ENCODE measurements around the gene MAP3K7.
A peak's percentile ranks its signal among the peaks of the same experiment; 100 is the strongest.

Gene MAP3K7

DNA sequence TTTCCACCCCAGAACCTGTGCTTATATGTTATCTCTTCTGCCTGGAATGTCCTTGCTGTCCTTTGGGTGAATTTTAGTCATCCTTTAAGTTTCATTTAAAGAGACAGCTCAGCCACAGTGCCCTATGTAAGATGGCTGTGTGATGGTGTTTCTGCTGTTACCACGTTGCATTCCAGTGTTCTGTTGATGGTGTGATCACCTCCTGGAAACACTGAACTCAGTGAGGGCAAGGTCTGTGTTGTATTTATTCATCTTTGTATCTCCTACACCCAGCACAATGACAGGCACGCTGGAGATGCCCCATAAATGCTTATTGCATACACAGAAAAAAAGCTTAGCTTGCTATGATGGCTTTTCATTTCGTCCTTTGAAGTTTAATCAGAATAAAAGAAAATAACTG, 102.5 kb downstream of the MAP3K7 start:
- no peak for DNase-seq (ENCODE audit: low read depth)

- no peak for DNase-seq (ENCODE audit: low read depth)
Observed at GRCh38 chr6:90483956-90484355, 102.9 kb downstream of the MAP3K7 start.

GRCh38 chr6:90483116-90483839, 103.6 kb downstream of the MAP3K7 start:
- peak; percentile 62 for DNase-seq (ENCODE audit: low read depth)

- DNase-seq (ENCODE audit: low read depth), result no peak
Observed at GRCh38 chr6:90480666-90481065, 106.2 kb downstream of the MAP3K7 start.

GRCh38 chr6:90479603-90479926, 107.3 kb downstream of the MAP3K7 start:
- DNase-seq (ENCODE audit: low read depth), result no peak

DNA sequence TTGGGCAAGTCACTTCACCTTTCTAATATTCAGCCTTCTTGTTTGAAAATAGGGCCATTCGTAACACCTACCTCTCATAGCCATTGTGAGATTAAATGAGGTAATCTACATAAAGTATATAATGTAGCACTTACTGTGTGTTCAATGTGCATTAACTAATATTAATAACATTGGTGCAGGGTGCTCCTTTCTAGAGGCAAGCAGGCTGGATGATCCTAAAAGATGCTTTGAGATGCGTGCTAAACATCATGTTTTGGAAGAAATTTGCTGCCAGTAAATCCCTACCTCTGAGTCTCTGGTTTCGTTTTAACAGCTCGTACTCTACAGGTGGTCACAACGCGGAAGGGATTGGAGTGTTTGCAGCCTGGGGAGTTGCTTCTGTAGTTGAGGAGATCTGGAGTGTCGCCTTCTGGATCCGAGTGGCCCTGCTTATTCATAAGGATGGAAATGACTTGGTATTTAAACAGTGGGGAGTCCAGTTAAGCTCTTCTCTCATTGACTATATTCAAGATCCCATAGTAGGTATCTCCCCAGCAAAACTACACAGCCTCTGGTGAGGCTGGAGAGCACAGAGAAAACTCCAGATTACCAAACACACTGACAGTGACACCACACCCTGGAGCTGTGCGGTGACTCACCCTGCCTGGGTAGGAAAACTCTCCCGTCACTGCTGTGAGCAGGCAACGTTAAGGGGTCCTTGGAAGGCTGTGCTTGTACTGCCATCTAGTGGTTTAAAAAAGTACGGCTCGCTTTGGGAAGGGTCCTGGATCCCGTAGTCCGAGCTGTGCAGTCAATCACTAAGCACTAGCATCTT, 107.9 kb downstream of the MAP3K7 start:
- peak; percentile 89 for DNase-seq (ENCODE audit: low read depth)

DNA sequence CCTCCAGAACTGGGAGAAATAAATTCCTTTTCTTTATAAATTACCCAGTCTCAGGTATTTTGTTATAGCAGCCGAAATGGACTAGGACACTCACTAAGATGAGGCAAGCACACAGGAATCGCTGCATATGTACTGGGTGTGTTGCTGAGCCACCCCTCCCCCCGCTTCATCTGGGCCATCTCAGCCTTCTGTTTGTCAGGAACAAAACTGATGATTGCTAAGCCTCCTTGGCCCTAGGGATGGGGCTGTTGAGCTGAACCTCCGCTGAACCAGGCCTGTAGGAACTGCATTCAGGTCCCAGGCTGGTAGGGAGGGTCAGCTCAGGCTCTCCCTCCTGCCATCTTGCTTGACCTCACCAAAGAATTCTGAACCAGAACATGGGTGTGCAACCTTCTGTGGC, 108.6 kb downstream of the MAP3K7 start:
- no peak for DNase-seq (ENCODE audit: low read depth)

GRCh38 chr6:90477366-90477765, 109.5 kb downstream of the MAP3K7 start:
- DNase-seq (ENCODE audit: low read depth), result no peak

- no peak for DNase-seq (ENCODE audit: low read depth)
Observed at GRCh38 chr6:90472716-90473115, 114.2 kb downstream of the MAP3K7 start.

DNA sequence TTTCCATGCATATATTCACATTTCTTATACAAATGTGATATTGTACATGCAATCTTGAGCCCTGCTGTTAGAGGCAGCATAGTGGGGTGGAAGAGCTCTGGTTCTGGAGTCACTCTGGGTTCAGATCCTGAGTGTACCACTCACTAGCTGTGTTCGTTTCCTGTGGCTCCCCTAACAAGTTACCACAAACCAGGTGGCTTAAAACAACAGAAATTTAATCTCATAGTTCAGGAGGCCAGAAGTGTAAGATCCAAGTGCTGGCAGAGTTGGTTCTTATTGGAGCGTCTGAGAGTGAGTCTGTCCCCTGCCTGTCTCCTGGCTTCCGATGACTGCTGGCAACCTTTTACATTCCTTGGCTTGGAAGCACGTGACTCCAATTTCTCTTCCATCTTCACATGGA, 115.6 kb downstream of the MAP3K7 start:
- DNase-seq (ENCODE audit: low read depth), result no peak

DNA sequence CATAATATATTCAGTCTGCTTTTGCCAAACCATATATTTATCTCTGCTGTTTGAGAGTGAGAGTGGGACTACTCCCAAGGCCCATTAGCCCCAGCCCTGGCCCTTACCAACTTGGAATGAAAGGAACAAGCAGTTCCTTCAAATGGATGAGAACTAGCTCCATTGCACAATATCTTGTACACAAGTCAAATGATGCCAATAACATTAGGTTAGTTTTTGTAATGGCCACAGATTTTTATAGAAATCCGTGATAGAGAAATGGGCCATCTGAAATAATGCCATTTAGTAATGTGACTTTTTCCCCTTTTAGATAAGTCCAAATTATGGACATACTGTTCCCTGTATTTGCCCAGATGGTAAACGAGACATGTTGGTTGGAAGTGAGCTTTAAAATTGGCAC, 117.0 kb downstream of the MAP3K7 start:
- DNase-seq (ENCODE audit: low read depth), result peak; percentile 22

- no peak for DNase-seq (ENCODE audit: low read depth)
Observed at GRCh38 chr6:90468859-90469258, 118.0 kb downstream of the MAP3K7 start.

DNA sequence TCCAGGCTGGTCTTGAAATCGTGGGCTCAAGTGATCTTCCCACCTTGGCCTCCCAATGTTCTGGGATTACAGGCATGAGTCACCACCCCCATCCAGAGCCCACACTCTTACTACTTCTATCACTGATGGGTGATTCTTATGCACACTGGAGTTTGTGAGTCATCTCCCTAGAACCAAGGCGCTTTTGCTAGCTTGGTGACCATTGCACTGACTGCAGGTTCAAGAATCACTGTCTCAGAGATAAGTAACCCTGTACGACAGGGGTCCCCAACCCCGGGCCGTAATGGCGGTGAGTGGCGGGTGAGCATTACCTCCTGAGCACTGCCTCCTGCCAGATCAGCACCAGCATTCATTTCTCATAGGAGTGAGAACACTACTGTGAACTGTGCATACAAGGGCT, 118.8 kb downstream of the MAP3K7 start:
- no peak for DNase-seq (ENCODE audit: low read depth)

DNA sequence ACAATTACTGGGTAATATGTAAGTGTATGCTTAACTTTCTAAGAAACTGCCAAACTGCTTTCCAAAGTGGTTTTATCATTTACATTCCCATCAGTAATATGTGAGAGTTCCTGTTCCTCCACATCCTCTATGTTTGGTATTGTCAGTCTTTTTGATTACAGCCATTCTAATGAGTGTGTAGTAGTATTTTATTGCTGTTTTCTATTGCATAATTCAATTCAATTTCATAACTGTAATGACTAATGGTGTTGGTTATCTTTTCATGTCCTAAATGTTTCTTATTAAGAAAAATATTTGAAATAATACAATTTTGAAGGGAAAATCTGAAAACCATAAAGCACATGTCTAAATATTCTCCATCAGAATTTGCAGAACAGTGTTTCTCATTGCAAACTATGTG, 119.3 kb downstream of the MAP3K7 start:
- DNase-seq (ENCODE audit: low read depth), result no peak

DNA sequence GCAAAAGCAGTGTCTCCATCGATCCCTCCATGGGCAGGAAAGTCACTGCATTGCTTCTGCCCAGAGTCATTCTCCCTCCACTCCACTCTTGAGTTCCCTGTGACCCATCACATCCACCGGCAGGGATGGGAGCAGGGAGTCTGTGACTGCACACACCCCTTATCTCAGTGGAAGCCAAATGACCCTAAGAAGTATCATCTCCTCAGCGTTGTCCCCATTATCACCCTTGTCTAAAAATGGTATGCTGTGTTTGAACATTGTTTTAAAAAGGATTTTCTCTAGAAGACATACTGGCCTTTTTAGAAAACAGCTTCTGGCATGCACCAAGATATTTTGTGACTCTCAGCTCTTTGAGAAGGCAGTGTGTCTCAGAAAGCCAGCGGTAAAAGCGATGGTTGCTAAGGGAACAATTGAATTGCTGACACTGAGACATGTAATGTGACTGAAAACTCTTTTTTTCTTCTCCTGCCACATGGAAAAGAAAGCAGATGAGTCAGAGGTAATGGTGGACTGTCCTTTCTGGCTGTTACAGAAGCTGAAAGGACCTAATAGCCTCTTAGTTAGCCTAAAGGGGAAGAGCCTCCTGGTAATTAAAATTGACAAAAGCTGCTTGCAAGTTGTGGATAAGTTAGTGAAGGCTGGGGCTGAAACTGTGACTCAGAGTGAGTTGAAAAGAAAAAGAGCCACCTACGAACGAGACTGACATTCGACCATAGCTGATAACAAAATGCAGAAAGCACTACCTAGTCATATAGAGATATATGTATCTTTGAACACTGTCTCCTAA, 120.5 kb downstream of the MAP3K7 start:
- no peak for DNase-seq (ENCODE audit: low read depth)

- DNase-seq (ENCODE audit: low read depth), result no peak
Observed at GRCh38 chr6:90465686-90466085, 121.2 kb downstream of the MAP3K7 start.

- DNase-seq (ENCODE audit: low read depth), result no peak
Observed at GRCh38 chr6:90464507-90464906, 122.4 kb downstream of the MAP3K7 start.

DNA sequence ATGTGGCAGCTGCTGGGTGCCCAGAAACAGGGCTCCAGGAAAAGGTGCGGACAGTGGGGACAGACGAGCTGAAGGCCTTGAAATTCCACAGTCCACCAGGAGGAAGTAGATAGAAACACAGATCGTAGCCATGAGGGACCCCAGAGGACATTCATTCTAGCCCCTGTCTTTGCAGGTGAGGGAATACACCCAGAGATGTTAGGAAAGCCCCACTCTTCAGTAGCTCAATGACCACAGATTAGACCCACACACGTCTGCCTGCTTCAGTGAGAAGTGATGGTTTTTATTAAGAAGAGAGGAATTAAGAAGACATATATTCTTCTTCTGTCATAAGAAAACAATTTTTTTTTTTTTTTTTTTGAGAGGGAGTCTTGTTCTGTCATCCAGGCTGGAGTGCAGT, 123.0 kb downstream of the MAP3K7 start:
- DNase-seq (ENCODE audit: low read depth), result no peak

Measured in fibroblast of gingiva (primary cell).